ENCODE data around the gene MC5R.

The MC5R gene

GRCh38 chr18:13823707-13824395 is at the start of gene MC5R:
Gene MC5R (plus strand): TSS chr18:13824149. CDS start chr18:13825766, 1,617 bp downstream.
- DNase-seq, result peak; percentile 78

GRCh38 chr18:13775058-13775457 is 48.9 kb upstream of the MC5R start:
- DNase-seq, result no peak

- DNase-seq, result no peak
Measured at GRCh38 chr18:13791181-13791580, 32.8 kb upstream of the MC5R start.

GRCh38 chr18:13793819-13794218 is 30.1 kb upstream of the MC5R start:
- no peak for DNase-seq

GRCh38 chr18:13796515-13796914 is 27.4 kb upstream of the MC5R start:
- no peak for DNase-seq

- DNase-seq, result peak; percentile 24
Measured at GRCh38 chr18:13797157-13797611, 26.8 kb upstream of the MC5R start.

GRCh38 chr18:13799396-13799795 is 24.6 kb upstream of the MC5R start:
- no peak for DNase-seq

GRCh38 chr18:13800505-13801259 is 23.3 kb upstream of the MC5R start:
- peak; percentile 73 for DNase-seq

- DNase-seq, result no peak
Measured at GRCh38 chr18:13801260-13801601, 22.7 kb upstream of the MC5R start.

- DNase-seq, result no peak
Measured at GRCh38 chr18:13804305-13804704, 19.6 kb upstream of the MC5R start.

GRCh38 chr18:13808294-13809042 is 15.5 kb upstream of the MC5R start:
- DNase-seq, result no peak

GRCh38 chr18:13809043-13809430 is 14.9 kb upstream of the MC5R start:
- DNase-seq, result no peak

- no peak for DNase-seq
Measured at GRCh38 chr18:13809531-13810255, 14.3 kb upstream of the MC5R start.

GRCh38 chr18:13810950-13811485 is 12.9 kb upstream of the MC5R start:
- DNase-seq, result no peak

GRCh38 chr18:13811993-13812392 is 12.0 kb upstream of the MC5R start:
- DNase-seq, result no peak

- DNase-seq, result peak; percentile 72
Measured at GRCh38 chr18:13813271-13813849, 10.6 kb upstream of the MC5R start.

GRCh38 chr18:13826209-13826608 is 2.3 kb downstream of the MC5R start:
- DNase-seq, result no peak

- peak; percentile 13 for DNase-seq
Measured at GRCh38 chr18:13831864-13832508, 8.0 kb downstream of the MC5R start.

GRCh38 chr18:13834496-13835015 is 10.6 kb downstream of the MC5R start:
- no peak for DNase-seq

- no peak for DNase-seq
Measured at GRCh38 chr18:13835202-13835601, 11.3 kb downstream of the MC5R start.

- DNase-seq, result no peak
Measured at GRCh38 chr18:13836559-13836958, 12.6 kb downstream of the MC5R start.

GRCh38 chr18:13849791-13850190 is 25.8 kb downstream of the MC5R start:
- DNase-seq, result no peak
